Thymus (tissue), 11 donors: ENCODE data around the gene FNDC10. TPM values are rescaled to one million over a fixed set of nuclear protein-coding genes. Genes with fewer than 3 reads are reported as not detected.

Experiments used
- DNase-seq, 9 donors: peaks; one replicate each; pipeline ENCODE4 v3.0.0-alpha.2; 2013; ENCODE audit warnings: low spot score in 9 of 9, low read depth in 6 of 9, missing footprints in 1 of 9
- H3K27ac ChIP-seq, 2 donors: one replicate each; pipeline ENCODE4 v1.5.1; 2013; ENCODE audit warnings: control low read depth in 1 of 2, low read depth in 1 of 2, low read length in 1 of 2, mild to moderate bottlenecking in 1 of 2, moderate library complexity in 1 of 2
- H3K27me3 ChIP-seq, 2 donors: one replicate each; pipeline ENCODE4 v1.5.1; 2013; ENCODE audit warnings: low read length in 1 of 2; ENCODE audit not compliant: control insufficient read depth in 2 of 2, insufficient read depth in 1 of 2
- H3K36me3 ChIP-seq, 2 donors: one replicate each; pipeline ENCODE4 v1.5.1; 2013; ENCODE audit warnings: low read length in 1 of 2, mild to moderate bottlenecking in 1 of 2, moderate library complexity in 1 of 2; ENCODE audit not compliant: control insufficient read depth in 2 of 2, insufficient read depth in 2 of 2
- H3K4me1 ChIP-seq, 2 donors: one replicate each; pipeline ENCODE4 v1.5.1; 2013; ENCODE audit warnings: low read length in 2 of 2; ENCODE audit not compliant: control insufficient read depth in 2 of 2, insufficient read depth in 2 of 2
- H3K4me3 ChIP-seq, 2 donors: one replicate each; pipeline ENCODE4 v1.5.1; 2013; ENCODE audit warnings: low read length in 2 of 2, control low read depth in 1 of 2, mild to moderate bottlenecking in 1 of 2
- H3K9me3 ChIP-seq, 2 donors: one replicate each; pipeline ENCODE4 v1.5.1; 2013; ENCODE audit warnings: low read length in 1 of 2, mild to moderate bottlenecking in 1 of 2; ENCODE audit not compliant: control insufficient read depth in 2 of 2, insufficient read depth in 1 of 2
- WGBS: extraction: QIAGEN DNeasy Blood & Tissue Kit; methylation state at CpG from one replicate; pipeline ENCODE4 v1.1.7; 2013; 5-methylcytosine and 5-hydroxymethylcytosine counted together
- polyA plus RNA-seq: library from polyadenylated mRNA; stranded (reverse); fragments of 200-250 nt; gene quantifications from one replicate; pipeline ENCODE4 v1.2.3, GENCODE V29; 2013
- total RNA-seq: library from RNA; stranded (reverse); fragments of 120-200 nt; gene quantifications from one replicate; pipeline ENCODE4 v1.2.4, GENCODE V29; 2013
- donor health status: healthy.

The FNDC10 gene
- total and polyA plus RNA-seq, 2 donors: 0.24 to 0.80 TPM

- Histone ChIP-seq H3K27ac (no peak overlapping the region), H3K27me3 (peaks cover 41 to 59% of the 10 kb centered on the region in 2 donors), H3K4me1 (peaks cover 7 to 9% of the 10 kb centered on the region in 2 donors), H3K4me3 (no peak overlapping the region), H3K36me3 (no peaks in the 10 kb centered on the region), H3K9me3 (peaks cover 0 to 4% of the 10 kb centered on the region in 2 donors)
- 94% methylated on average over 13 of the region's 13 CpGs for whole genome bisulfite sequencing
- DNase-seq: no peak
These were observed 3.1 kb upstream of the FNDC10 start for GRCh38 chr1:1602968-1603506.

DNA sequence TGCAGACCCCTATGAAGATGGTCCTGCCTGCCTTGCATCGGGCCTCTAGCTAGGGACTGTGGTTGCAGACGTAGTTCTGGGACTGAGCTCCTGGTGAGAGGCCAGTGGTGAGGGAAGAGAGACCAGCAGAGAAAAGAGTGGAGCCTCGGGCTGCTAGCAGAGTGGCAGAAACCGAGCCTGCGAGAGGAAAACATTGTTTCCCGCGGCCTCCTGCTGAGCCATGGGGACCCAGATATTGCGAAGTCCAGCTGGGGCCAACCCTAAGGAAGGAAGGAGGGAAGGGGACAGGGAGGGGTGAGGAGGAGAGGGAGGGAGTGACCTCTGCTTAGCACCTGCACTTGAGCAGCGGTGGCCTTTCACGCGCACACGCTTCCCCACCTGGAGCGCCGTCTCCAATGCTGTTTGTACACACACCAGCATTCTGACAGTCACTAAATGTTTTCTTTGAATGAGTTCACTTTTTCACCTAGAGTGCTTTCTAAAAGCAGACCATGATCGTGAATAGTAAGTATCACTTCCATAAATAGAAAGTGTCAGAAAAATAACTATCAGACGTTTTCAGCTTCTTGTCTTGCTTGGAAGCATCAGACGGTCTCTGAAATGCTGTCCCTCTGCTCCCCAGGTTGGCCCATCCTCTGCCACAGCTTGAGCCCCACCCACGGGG, 2.5 kb upstream of the FNDC10 start:
- Histone ChIP-seq H3K9me3 (peaks cover 0 to 4% of the 10 kb centered on the region in 2 donors), H3K4me1 (peaks cover 7 to 9% of the 10 kb centered on the region in 2 donors), H3K4me3 (no peak overlapping the region), H3K27ac (no peak overlapping the region), H3K27me3 (peaks cover 46 to 65% of the 10 kb centered on the region in 2 donors), H3K36me3 (no peaks in the 10 kb centered on the region)
- WGBS: 81% methylated on average over 18 of the region's 18 CpGs
- peak in 1 of 9 donors; percentile 0 for DNase-seq

- H3K36me3 ChIP-seq: no peaks in the 10 kb centered on the region
- peaks cover 52 to 72% of the 10 kb centered on the region in 2 donors for H3K27me3 ChIP-seq
- H3K4me1 ChIP-seq: peaks cover 5 to 7% of the 10 kb centered on the region in 2 donors
- WGBS: 98% methylated on average over 15 of the region's 15 CpGs
- H3K9me3 ChIP-seq: peaks cover 0 to 4% of the 10 kb centered on the region in 2 donors
- DNase-seq: no peak
- no peak overlapping the region for H3K27ac ChIP-seq
- no peak overlapping the region for H3K4me3 ChIP-seq
These were observed 1.8 kb upstream of the FNDC10 start for GRCh38 chr1:1601564-1602303.

DNA sequence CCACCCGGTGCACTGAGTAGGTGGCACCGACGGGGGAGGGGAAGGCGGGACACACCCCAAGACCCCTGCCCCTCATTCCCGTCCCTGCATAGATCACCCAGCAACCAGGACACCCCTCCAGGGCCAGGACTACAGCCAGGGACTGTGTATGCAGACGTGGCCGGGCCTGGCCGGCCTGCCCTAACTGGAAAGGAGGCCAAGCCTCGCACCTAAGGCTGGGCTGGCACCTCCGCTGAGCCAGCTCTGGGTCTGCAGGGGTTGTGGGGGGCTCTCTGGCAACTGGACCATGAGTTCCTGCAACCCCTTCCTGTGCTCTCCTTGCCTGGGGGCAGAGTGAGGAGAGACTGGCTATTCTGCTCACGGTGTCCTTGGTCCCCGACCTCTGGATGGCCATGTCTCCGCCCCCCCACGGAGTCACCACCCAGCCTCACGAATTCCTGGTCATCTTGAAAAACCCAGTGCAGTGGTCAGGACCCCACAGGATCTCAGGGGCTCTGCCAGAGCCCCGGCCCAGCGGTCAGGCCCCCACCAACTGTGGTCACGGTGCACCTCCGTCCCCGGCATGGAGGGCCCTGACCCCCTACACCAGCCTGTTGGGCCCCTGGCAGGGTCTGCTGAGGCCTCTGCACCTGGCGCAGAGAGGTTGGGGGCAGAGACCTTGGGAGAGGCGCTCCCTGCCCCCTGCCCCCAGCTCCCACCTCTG, 1.1 kb upstream of the FNDC10 start:
- peaks cover 2 to 7% of the 10 kb centered on the region in 2 donors for H3K4me1 ChIP-seq
- no peak for DNase-seq

DNA sequence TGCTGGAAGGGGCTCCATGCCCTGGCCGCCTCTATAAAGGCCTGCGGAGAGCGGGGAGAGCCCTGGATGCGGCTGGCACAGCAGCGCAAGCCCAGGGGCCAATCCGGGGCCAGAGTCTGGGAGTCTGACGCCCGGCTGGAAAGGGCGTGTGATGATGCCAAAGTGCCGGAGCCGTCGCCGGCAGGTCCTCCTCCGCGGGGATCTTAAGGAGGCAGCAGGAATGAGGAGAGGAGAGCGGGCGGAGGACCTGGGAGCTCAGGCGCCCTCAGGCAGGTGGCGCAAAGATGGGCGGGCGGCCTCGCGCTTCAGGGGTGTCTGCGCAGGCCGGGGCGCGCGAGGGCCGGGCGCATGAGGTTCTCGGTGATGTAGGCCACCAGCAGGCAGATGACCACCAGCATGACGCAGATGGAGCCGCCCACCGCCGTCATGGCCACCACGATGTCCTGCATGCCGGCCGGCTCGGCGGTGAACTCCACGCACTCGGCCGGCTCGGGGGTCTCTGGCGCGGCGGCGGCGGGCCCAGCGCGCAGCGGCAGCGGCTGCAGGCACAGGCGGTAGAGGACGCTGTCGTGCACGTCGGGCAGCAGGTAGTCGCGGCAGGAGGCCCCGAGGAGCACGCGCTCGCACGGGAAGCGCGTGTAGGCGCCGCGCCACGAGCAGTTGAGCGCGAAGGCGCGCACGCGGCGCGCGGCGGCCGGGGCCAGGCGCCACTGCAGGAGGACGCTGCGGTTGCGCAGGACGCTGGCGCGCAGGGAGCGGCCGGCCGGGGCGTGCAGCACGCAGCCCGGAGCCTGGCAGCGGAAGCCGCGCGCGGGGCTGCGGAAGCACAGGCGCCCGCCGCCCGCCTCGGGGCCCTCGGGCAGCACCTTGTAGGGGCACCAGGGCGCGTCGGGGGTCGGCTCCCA, 653 bp downstream of the FNDC10 start:
- Histone ChIP-seq H3K9me3 (peaks cover 0 to 4% of the 10 kb centered on the region in 2 donors), H3K4me3 (peak overlapping the region in 1 of 2 donors; percentile 54), H3K36me3 (no peaks in the 10 kb centered on the region), H3K27ac (no peak overlapping the region), H3K4me1 (peaks cover 2 to 7% of the 10 kb centered on the region in 2 donors), H3K27me3 (peaks cover 52 to 90% of the 10 kb centered on the region in 2 donors)
- WGBS: 18% methylated on average over 111 of the region's 111 CpGs
- DNase-seq: peak in 2 of 9 donors; percentile 37 to 46

More for the DNA sequence above, 1.1 kb upstream of the FNDC10 start:
- WGBS: 90% methylated on average over 22 of the region's 22 CpGs
- peaks cover 52 to 80% of the 10 kb centered on the region in 2 donors for H3K27me3 ChIP-seq
- H3K4me3 ChIP-seq: no peak overlapping the region
- no peak overlapping the region for H3K27ac ChIP-seq
- H3K36me3 ChIP-seq: no peaks in the 10 kb centered on the region
- H3K9me3 ChIP-seq: peaks cover 0 to 4% of the 10 kb centered on the region in 2 donors

- WGBS: 96% methylated on average over 13 of the region's 13 CpGs
- peaks cover 52 to 91% of the 10 kb centered on the region in 2 donors for H3K27me3 ChIP-seq
These were observed 1.3 kb downstream of the FNDC10 start for GRCh38 chr1:1598720-1599029.

DNA sequence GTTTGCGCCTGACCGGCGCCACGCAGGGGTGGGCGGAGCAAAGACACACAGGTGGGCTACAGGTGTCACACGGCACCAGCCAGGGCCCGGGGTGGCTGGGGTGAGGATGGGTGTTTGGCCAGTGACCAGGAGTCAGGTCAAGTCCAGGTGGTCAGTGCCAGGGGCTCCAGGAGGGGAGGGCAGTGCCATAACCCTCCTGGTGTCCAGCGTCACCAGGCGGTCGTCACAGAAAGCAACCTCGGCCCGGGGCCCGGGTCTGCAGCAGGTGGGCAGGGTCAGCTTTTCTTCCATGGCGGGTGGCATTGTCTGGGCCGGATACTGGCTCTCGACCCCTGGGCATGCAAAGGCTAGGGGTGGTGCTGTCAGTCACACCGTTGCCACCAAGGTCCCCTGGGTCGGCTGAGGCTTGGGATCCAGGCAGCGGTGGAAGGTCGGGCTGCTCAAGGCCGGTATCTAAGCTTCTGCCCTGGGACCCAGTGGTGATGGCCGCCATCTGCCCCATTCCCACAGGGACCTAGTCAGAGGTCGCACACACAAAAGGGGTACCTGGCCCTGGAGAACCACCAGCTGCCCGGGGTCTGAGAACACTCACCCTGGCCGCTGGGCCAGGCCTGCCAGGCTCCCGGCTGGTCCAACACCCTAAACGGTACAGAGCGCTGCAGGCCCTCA, 1.8 kb downstream of the FNDC10 start:
- H3K4me1 ChIP-seq: peaks cover 2 to 7% of the 10 kb centered on the region in 2 donors
- WGBS: 95% methylated on average over 28 of the region's 28 CpGs
- peaks cover 52 to 88% of the 10 kb centered on the region in 2 donors for H3K27me3 ChIP-seq
- DNase-seq: no peak
- H3K36me3 ChIP-seq: no peaks in the 10 kb centered on the region
- no peak overlapping the region for H3K27ac ChIP-seq
- no peak overlapping the region for H3K4me3 ChIP-seq
- peaks cover 0 to 4% of the 10 kb centered on the region in 2 donors for H3K9me3 ChIP-seq

More at GRCh38 chr1:1598720-1599029, 1.3 kb downstream of the FNDC10 start:
- H3K36me3 ChIP-seq: no peaks in the 10 kb centered on the region
- H3K4me3 ChIP-seq: no peak overlapping the region
- no peak for DNase-seq
- peaks cover 2 to 7% of the 10 kb centered on the region in 2 donors for H3K4me1 ChIP-seq
- H3K9me3 ChIP-seq: peaks cover 0 to 4% of the 10 kb centered on the region in 2 donors
- no peak overlapping the region for H3K27ac ChIP-seq
